Astrocyte (in vitro differentiated cells and primary cell): ENCODE measurements around the gene OSBPL6. TPM values are rescaled to one million over a fixed set of nuclear protein-coding genes. Genes with fewer than 3 reads are reported as not detected.

Experiments
- DNase-seq: peaks from one replicate; pipeline ENCODE4 v3.0.0-alpha.2; 2010; ENCODE audit warnings: low read depth
- FAIRE-seq: peaks from 2 replicates; lab custom pipeline; 2011; peaks lifted over from hg19 to GRCh38; lab: Jason Lieb, UNC
- H2AFZ ChIP-seq: 2 replicates; pipeline ENCODE4 v1.6.0; 2012; ENCODE audit warnings: low read depth, low read length, inconsistent platforms
- H3K27ac ChIP-seq: 2 replicates; pipeline ENCODE4 v1.5.1; 2011; ENCODE audit warnings: low read depth, low read length, inconsistent platforms
- H3K27me3 ChIP-seq: 2 replicates; pipeline ENCODE4 v1.6.0; 2011; ENCODE audit warnings: low read length, inconsistent platforms; ENCODE audit not compliant: insufficient read depth
- H3K36me3 ChIP-seq: 2 replicates; pipeline ENCODE4 v1.5.1; 2011; ENCODE audit warnings: low read length, inconsistent platforms; ENCODE audit not compliant: insufficient read depth
- H3K4me1 ChIP-seq: 2 replicates; pipeline ENCODE4 v1.5.1; 2011; ENCODE audit warnings: low read length, inconsistent platforms; ENCODE audit not compliant: insufficient read depth
- H3K4me2 ChIP-seq: 2 replicates; pipeline ENCODE4 v1.6.0; 2012; ENCODE audit warnings: low read length, inconsistent platforms
- H3K4me3 ChIP-seq: 2 replicates; pipeline ENCODE4 v1.5.1; 2011; ENCODE audit warnings: low read depth, mild to moderate bottlenecking, low read length, inconsistent platforms; ENCODE audit not compliant: insufficient read depth
- H3K79me2 ChIP-seq: 2 replicates; pipeline ENCODE4 v1.6.0; 2012; ENCODE audit warnings: mild to moderate bottlenecking, low read length, inconsistent platforms; ENCODE audit not compliant: insufficient read depth
- H3K9ac ChIP-seq: 2 replicates; pipeline ENCODE4 v1.6.0; 2012; ENCODE audit warnings: mild to moderate bottlenecking, low read length, inconsistent platforms
- H3K9me3 ChIP-seq: 2 replicates; pipeline ENCODE4 v1.5.1; 2012; ENCODE audit warnings: low read depth, mild to moderate bottlenecking, low read length, inconsistent platforms; ENCODE audit not compliant: insufficient read depth
- H4K20me1 ChIP-seq: 2 replicates; pipeline ENCODE4 v1.6.0; 2012; ENCODE audit warnings: low read length, inconsistent platforms; ENCODE audit not compliant: insufficient read depth
- H3K27ac Mint-ChIP-seq: one replicate; pipeline ENCODE4 v1.8.0; 2021; ENCODE audit warnings: mild to moderate bottlenecking, mixed read lengths; ENCODE audit not compliant: unreplicated experiment
- H3K27me3 Mint-ChIP-seq: one replicate; pipeline ENCODE4 v1.8.0; 2021; ENCODE audit warnings: low read depth, mixed read lengths; ENCODE audit not compliant: unreplicated experiment
- H3K36me3 Mint-ChIP-seq: one replicate; pipeline ENCODE4 v1.8.0; 2021; ENCODE audit warnings: low read depth, mixed read lengths; ENCODE audit not compliant: unreplicated experiment
- H3K4me1 Mint-ChIP-seq: one replicate; pipeline ENCODE4 v1.8.0; 2021; ENCODE audit warnings: low read depth, mixed read lengths; ENCODE audit not compliant: unreplicated experiment
- H3K4me3 Mint-ChIP-seq: one replicate; pipeline ENCODE4 v1.8.0; 2021; ENCODE audit warnings: mild to moderate bottlenecking, moderate library complexity, mixed read lengths; ENCODE audit not compliant: unreplicated experiment
- H3K9me3 Mint-ChIP-seq: one replicate; pipeline ENCODE4 v1.8.0; 2021; ENCODE audit warnings: mild to moderate bottlenecking, mixed read lengths; ENCODE audit not compliant: unreplicated experiment
- CTCF ChIP-seq: IDR thresholded peaks from 2 replicates; pipeline ENCODE4 v1.5.1; 2011; ENCODE audit warnings: low read depth, mild to moderate bottlenecking, inconsistent platforms, low read length, moderate library complexity; ENCODE audit not compliant: insufficient read depth
- EZH2 ChIP-seq: IDR thresholded peaks from 2 replicates; pipeline ENCODE4 v1.6.1; 2012; ENCODE audit warnings: mild to moderate bottlenecking, low read length, inconsistent platforms; ENCODE audit not compliant: insufficient read depth
- total RNA-seq: library from RNA; stranded (reverse); gene quantifications from 2 replicates; pipeline ENCODE4 v1.2.1, GENCODE V29; 2021

Gene OSBPL6
- total RNA-seq, 1 donor from 2014 or later = 13.4 TPM

DNA sequence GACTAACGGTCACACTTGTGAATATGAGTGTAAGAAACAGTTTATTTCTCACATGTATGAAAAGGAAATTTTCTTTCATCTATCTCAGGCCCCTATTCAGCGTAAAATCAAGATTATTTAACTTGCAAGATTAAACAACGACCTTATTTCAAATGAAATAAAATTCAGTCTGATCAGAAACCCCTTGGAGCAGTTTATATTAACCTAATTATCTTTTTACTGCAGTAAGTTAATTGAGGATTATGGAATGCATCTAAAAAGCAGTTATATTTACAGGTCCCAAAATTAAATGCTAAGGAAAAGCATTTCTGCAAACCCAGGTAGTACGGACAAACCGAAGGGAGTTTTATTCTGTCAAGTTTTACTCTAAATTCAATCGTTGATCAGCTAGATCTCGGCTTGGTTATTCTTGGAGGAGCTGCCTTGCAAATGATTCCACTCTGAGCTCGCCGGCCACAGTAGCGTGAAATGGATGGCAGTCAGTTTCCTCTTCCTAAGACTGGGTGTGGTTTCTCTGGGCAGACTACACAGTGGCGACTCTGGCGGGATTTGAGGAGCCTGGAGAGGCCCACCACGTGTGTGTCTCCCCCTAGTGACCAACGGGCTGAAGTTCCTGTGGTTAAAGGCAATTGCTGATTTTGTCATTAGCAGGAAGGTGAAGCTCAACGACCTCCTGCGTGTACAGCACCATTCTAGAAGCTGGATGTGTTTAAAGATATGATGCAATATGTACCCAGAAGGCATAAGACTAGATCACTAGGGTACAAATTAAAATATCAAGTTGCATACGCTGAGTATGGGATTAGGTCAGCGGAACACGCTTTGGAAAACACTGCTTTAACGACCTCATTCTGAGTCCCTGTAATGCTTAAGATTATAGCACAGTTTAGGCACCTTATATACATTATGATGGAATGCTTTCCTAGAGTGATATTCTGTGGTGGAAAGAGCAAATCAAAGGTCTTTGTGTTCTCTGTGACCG, 220.2 kb downstream of the OSBPL6 start:
- H3K79me2 ChIP-seq = peaks cover 16% of the 10 kb centered on the region
- peak overlapping the region; percentile 98 for H3K27ac Mint-ChIP-seq
- H3K36me3 Mint-ChIP-seq = no peaks in the 10 kb centered on the region
- H3K9me3 Mint-ChIP-seq = no peaks in the 10 kb centered on the region
- H2AFZ ChIP-seq = peak overlapping the region; percentile 84
- no peaks in the 10 kb centered on the region for H3K27me3 ChIP-seq
- H3K9me3 ChIP-seq = no peaks in the 10 kb centered on the region
- H3K27ac ChIP-seq = peak overlapping the region; percentile 98
- H3K4me3 ChIP-seq = peak overlapping the region; percentile 82
- H3K4me3 Mint-ChIP-seq = peak overlapping the region; percentile 87
- no peaks in the 10 kb centered on the region for H3K27me3 Mint-ChIP-seq
- peaks cover 6% of the 10 kb centered on the region for H3K4me1 ChIP-seq
- DNase-seq = peak; percentile 88
- no peaks in the 10 kb centered on the region for H4K20me1 ChIP-seq
- peak overlapping the region; percentile 86 for H3K4me2 ChIP-seq
- peaks cover 10% of the 10 kb centered on the region for H3K4me1 Mint-ChIP-seq
- peak overlapping the region; percentile 96 for H3K9ac ChIP-seq
- peak; percentile 83 for FAIRE-seq
- TF ChIP-seq CTCF = peak; percentile 97
- no peak for TF ChIP-seq EZH2
- no peaks in the 10 kb centered on the region for H3K36me3 ChIP-seq

- peaks cover 6% of the 10 kb centered on the region for H3K4me1 ChIP-seq
- no peak for FAIRE-seq
- H3K9me3 Mint-ChIP-seq = no peaks in the 10 kb centered on the region
Measured at GRCh38 chr2:178415979-178416378, 221.7 kb downstream of the OSBPL6 start.

More at GRCh38 chr2:178415979-178416378, 221.7 kb downstream of the OSBPL6 start:
- Mint-ChIP-seq H3K27me3 (no peaks in the 10 kb centered on the region), H3K4me1 (peaks cover 10% of the 10 kb centered on the region), H3K27ac (no peak overlapping the region), H3K36me3 (no peaks in the 10 kb centered on the region), H3K4me3 (peak overlapping the region; percentile 51)
- DNase-seq = no peak
- H3K4me3 ChIP-seq = no peak overlapping the region
- H2AFZ ChIP-seq = no peak overlapping the region
- H3K79me2 ChIP-seq = peaks cover 16% of the 10 kb centered on the region
- H3K4me2 ChIP-seq = no peak overlapping the region
- no peaks in the 10 kb centered on the region for H3K36me3 ChIP-seq
- H3K9ac ChIP-seq = no peak overlapping the region
- no peaks in the 10 kb centered on the region for H3K27me3 ChIP-seq
- no peak overlapping the region for H3K27ac ChIP-seq
- no peaks in the 10 kb centered on the region for H3K9me3 ChIP-seq
- H4K20me1 ChIP-seq = no peaks in the 10 kb centered on the region
- no peak for TF ChIP-seq CTCF
- TF ChIP-seq EZH2 = no peak
